Neutrophil (primary cell): Measurements from ENCODE around the gene RBBP5.

Source experiments
- H3K27ac ChIP-seq: fragments of 200-600 bp; sonication (generic); 2 replicates; pipeline ENCODE4 v1.5.1; 2016; ENCODE audit warnings: mild to moderate bottlenecking, moderate library complexity
- H3K27me3 ChIP-seq: fragments of 200-600 bp; sonication (generic); 2 replicates; pipeline ENCODE4 v1.6.0; 2016; ENCODE audit warnings: mild to moderate bottlenecking
- H3K36me3 ChIP-seq: fragments of 200-600 bp; sonication (generic); 2 replicates; pipeline ENCODE4 v1.5.1; 2017
- H3K4me1 ChIP-seq, 2 experiments: fragments of 200-600 bp in 1 of 2; sonication (generic) in 1 of 2; 1 replicate in 1 of 2; 2 replicates in 1 of 2; pipeline versions ENCODE4 v1.5.1 to v1.6.1; 2013 to 2016; ENCODE audit warnings: low read depth in 1 of 2, low read length in 1 of 2, mild to moderate bottlenecking in 1 of 2, moderate library complexity in 1 of 2; ENCODE audit not compliant: control insufficient read depth in 1 of 2, insufficient read depth in 1 of 2
- H3K4me3 ChIP-seq, 2 experiments: fragments of 200-600 bp in 1 of 2; sonication (generic) in 1 of 2; 1 replicate in 1 of 2; 2 replicates in 1 of 2; pipeline ENCODE4 v1.5.1; 2013 to 2016; ENCODE audit warnings: low read depth in 1 of 2, low read length in 1 of 2, mild to moderate bottlenecking in 1 of 2, moderate library complexity in 1 of 2
- H3K9me3 ChIP-seq: fragments of 200-600 bp; sonication (generic); 2 replicates; pipeline ENCODE4 v1.5.1; 2016
- CTCF ChIP-seq: fragments of 200-600 bp; sonication (generic); IDR thresholded peaks from 2 replicates; pipeline ENCODE4 v1.5.1; 2016; ENCODE audit warnings: antibody characterized with exemption

RBBP5 gene

GRCh38 chr1:205109711-205110110, 12.1 kb downstream of the RBBP5 start:
- Histone ChIP-seq H3K4me3 (no peak overlapping the region), H3K27ac (no peak overlapping the region), H3K27me3 (no peaks in the 10 kb centered on the region), H3K4me1 (no peaks in the 10 kb centered on the region), H3K9me3 (no peaks in the 10 kb centered on the region), H3K36me3 (peaks cover 71% of the 10 kb centered on the region)
- TF ChIP-seq CTCF: no peak

GRCh38 chr1:205109269-205109668, 12.5 kb downstream of the RBBP5 start:
- H3K27me3 ChIP-seq: no peaks in the 10 kb centered on the region
- no peaks in the 10 kb centered on the region for H3K9me3 ChIP-seq
- H3K4me3 ChIP-seq: no peak overlapping the region
- TF ChIP-seq CTCF: no peak
- peaks cover 71% of the 10 kb centered on the region for H3K36me3 ChIP-seq
- H3K4me1 ChIP-seq: no peaks in the 10 kb centered on the region
- H3K27ac ChIP-seq: no peak overlapping the region

- no peak overlapping the region for H3K4me3 ChIP-seq
- no peaks in the 10 kb centered on the region for H3K9me3 ChIP-seq
- H3K27ac ChIP-seq: no peak overlapping the region
- H3K27me3 ChIP-seq: no peaks in the 10 kb centered on the region
- peaks cover 72% of the 10 kb centered on the region for H3K36me3 ChIP-seq
- no peaks in the 10 kb centered on the region for H3K4me1 ChIP-seq
- no peak for TF ChIP-seq CTCF
Measured at GRCh38 chr1:205108464-205108863, 13.3 kb downstream of the RBBP5 start.

- TF ChIP-seq CTCF: no peak
- no peak overlapping the region for H3K4me3 ChIP-seq
- H3K9me3 ChIP-seq: no peaks in the 10 kb centered on the region
- no peaks in the 10 kb centered on the region for H3K27me3 ChIP-seq
- no peaks in the 10 kb centered on the region for H3K4me1 ChIP-seq
- no peak overlapping the region for H3K27ac ChIP-seq
- H3K36me3 ChIP-seq: peaks cover 73% of the 10 kb centered on the region
Measured at GRCh38 chr1:205107327-205107726, 14.5 kb downstream of the RBBP5 start.

- Histone ChIP-seq H3K27me3 (no peaks in the 10 kb centered on the region), H3K9me3 (no peaks in the 10 kb centered on the region), H3K36me3 (peaks cover 90% of the 10 kb centered on the region), H3K27ac (no peak overlapping the region), H3K4me1 (no peaks in the 10 kb centered on the region), H3K4me3 (no peak overlapping the region)
- TF ChIP-seq CTCF: no peak
Measured at GRCh38 chr1:205102404-205102803, 19.4 kb downstream of the RBBP5 start.

- Histone ChIP-seq H3K4me3 (no peak overlapping the region), H3K27ac (no peak overlapping the region), H3K9me3 (no peaks in the 10 kb centered on the region), H3K4me1 (no peaks in the 10 kb centered on the region), H3K36me3 (peaks cover 97% of the 10 kb centered on the region), H3K27me3 (no peaks in the 10 kb centered on the region)
- no peak for TF ChIP-seq CTCF
Measured at GRCh38 chr1:205098242-205098641, 23.5 kb downstream of the RBBP5 start.
